Measurements from ENCODE around the gene C1QTNF3. TPM values are rescaled to one million over a fixed set of nuclear protein-coding genes. Genes with fewer than 3 reads are reported as not detected.

Gene C1QTNF3
- total and polyA plus RNA-seq, 2 of the 8 experiments (the other 6 are each of a cell fraction or from before 2014, with no cell fraction given): 1.0 to 1.2 TPM

DNA sequence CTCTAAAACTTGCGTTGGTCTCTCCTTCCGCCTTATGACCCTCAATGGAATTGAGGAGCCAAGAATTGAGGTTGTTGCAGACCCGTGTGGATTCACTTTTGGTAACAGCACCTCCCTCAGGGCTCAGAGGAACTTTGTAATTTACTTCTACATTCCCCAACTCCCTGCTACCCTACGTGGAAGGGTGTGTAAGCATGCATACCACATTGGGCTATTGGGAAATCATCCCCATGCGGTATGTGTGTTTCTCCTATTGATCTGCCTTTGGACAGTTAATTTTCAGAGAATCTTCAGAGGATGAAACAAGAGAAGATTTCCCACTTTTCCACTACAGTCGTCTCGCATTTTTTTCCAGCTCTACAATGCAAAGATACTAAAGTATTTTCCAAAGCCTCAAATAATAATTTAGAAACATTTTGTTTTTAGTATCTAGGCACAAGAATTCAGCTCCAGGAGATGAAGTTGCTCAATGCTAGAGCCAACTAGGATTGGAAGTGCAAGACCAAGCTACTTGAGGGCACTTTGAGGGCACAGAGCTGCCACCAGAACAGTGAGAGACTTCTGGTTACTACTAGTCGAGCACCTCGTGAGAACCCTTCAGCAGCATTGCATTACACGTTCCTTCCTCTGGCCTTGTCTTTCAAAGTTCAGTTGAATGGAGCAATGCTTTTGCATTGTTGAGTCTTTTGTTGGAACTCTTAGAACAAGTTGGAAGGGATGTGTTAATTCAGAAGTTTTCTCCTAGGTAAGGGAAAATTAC lies 3.4 kb downstream of the C1QTNF3 start:
- POLR2A ChIA-PET (ENCODE audit: partially characterized antibody): no interaction called here
- H3K4me2 ChIP-seq (ENCODE audit: insufficient read depth in 1 of 2, low read depth in 2 of 2, low read length in 2 of 2): no peak overlapping the region

More for the DNA sequence above, 3.4 kb downstream of the C1QTNF3 start:
- no peaks in the 10 kb centered on the region for H3K9me3 ChIP-seq (ENCODE audit: insufficient read depth in 2 of 2, low read depth in 1 of 2, low read length in 1 of 2)
- no peak overlapping the region for H3K23ac ChIP-seq (ENCODE audit: insufficient read length)
- H2AK5ac ChIP-seq (ENCODE audit: low read depth, low read length): no peak overlapping the region
- H3K36me3 ChIP-seq (ENCODE audit: control insufficient read depth in 2 of 4, insufficient read depth in 4 of 4, low read length in 3 of 4): no peaks in the 10 kb centered on the region; a peak in 1 of 8 replicates
- no peak overlapping the region for H4K91ac ChIP-seq (replicated peaks; ENCODE audit: insufficient read length, low read length)
- no peak overlapping the region for H2AFZ ChIP-seq (ENCODE audit: low read length)
- DNase-seq (ENCODE audit: low read depth in 1 of 2, low spot score in 2 of 2) (no peak), FAIRE-seq (no peak)
- H4K8ac ChIP-seq (ENCODE audit: extremely low read depth, insufficient read depth, low read length): no peak overlapping the region
- 89% methylated on average over 10 of the region's 10 CpGs; no CpG with 5 or more reads in 1 of the 2 experiments for WGBS, 2 experiments (ENCODE audit: extremely low coverage in 1 of 2, insufficient coverage in 1 of 2, insufficient read length in 1 of 2, insufficient replicate concordance in 2 of 2, low coverage in 1 of 2, low lambda C conversion rate in 2 of 2, missing lambda C conversion rate in 1 of 2)
- H3K79me2 ChIP-seq (ENCODE audit: control insufficient read depth in 1 of 2, insufficient read depth in 2 of 2, low read length in 2 of 2): no peaks in the 10 kb centered on the region
- H2BK120ac ChIP-seq (replicated peaks; ENCODE audit: low read depth, low read length): no peak overlapping the region
- no peak overlapping the region for H2BK15ac ChIP-seq (ENCODE audit: low read length)
- no peaks in the 10 kb centered on the region for H3K23me2 ChIP-seq (ENCODE audit: low read depth, low read length)
- H3K9ac ChIP-seq (replicated peaks in 1 of 4; ENCODE audit: extremely low read depth in 1 of 4, low read depth in 3 of 4, low read length in 3 of 4): no peak overlapping the region
- H4K20me1 ChIP-seq (replicated peaks in 1 of 2; ENCODE audit: control insufficient read depth in 1 of 2, insufficient read depth in 2 of 2, low read length in 2 of 2): no peaks in the 10 kb centered on the region
- TF ChIP-seq, protein P1, sequence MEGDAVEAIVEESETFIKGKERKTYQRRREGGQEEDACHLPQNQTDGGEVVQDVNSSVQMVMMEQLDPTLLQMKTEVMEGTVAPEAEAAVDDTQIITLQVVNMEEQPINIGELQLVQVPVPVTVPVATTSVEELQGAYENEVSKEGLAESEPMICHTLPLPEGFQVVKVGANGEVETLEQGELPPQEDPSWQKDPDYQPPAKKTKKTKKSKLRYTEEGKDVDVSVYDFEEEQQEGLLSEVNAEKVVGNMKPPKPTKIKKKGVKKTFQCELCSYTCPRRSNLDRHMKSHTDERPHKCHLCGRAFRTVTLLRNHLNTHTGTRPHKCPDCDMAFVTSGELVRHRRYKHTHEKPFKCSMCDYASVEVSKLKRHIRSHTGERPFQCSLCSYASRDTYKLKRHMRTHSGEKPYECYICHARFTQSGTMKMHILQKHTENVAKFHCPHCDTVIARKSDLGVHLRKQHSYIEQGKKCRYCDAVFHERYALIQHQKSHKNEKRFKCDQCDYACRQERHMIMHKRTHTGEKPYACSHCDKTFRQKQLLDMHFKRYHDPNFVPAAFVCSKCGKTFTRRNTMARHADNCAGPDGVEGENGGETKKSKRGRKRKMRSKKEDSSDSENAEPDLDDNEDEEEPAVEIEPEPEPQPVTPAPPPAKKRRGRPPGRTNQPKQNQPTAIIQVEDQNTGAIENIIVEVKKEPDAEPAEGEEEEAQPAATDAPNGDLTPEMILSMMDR (IDR thresholded peaks at IDR 0.05; ENCODE audit: control extremely low read depth in 1 of 3, insufficient read depth in 1 of 3, low read depth in 1 of 3, low read length in 3 of 3): peak in 1 of 3 experiments; percentile 6; a peak in 1 of 4 replicates
- TF ChIP-seq CEBPB (IDR thresholded peaks at IDR 0.05; ENCODE audit: low read depth, low read length) (peak; percentile 33; the same call in 1 of the 2 replicates), RAD21 (IDR thresholded peaks at IDR 0.05 in 1 of 2, conservative IDR thresholded peaks at IDR 0.05 in 1 of 2; ENCODE audit: low read depth in 2 of 2, low read length in 2 of 2) (peak in 1 of 2 experiments; percentile 23; a peak in 1 of 4 replicates), ATF3 (IDR thresholded peaks at IDR 0.05; ENCODE audit: insufficient read depth, low read depth, low read length) (no peak)
- H3K4me1 ChIP-seq (replicated peaks in 1 of 4; ENCODE audit: control insufficient read depth in 3 of 4, insufficient read depth in 4 of 4, low read length in 3 of 4): no peaks in the 10 kb centered on the region
- no peak overlapping the region for H3K56ac ChIP-seq (replicated peaks; ENCODE audit: insufficient read length, low read depth, low read length)
- H3K4me3 ChIP-seq (ENCODE audit: extremely low read depth in 1 of 4, insufficient read depth in 2 of 4, low read depth in 3 of 4, low read length in 4 of 4): no peak overlapping the region
- CTCF ChIA-PET (ENCODE audit: partially characterized antibody): interaction anchor here (1.6 to 2.1 kb wide), 2 partner anchors 9 to 12 kb away, joined by 4 to 9 read pairs; no protein-coding TSS in a partner anchor
- H3K27me3 ChIP-seq (replicated peaks in 1 of 4; ENCODE audit: control insufficient read depth in 3 of 4, extremely low read depth in 1 of 4, insufficient read depth in 3 of 4, low read length in 3 of 4): no peaks in the 10 kb centered on the region
- no peak overlapping the region for H4K5ac ChIP-seq (ENCODE audit: insufficient read length, low read depth, low read length)
- no peak overlapping the region for H3K18ac ChIP-seq (ENCODE audit: extremely low read depth, low read length)
- H2BK20ac ChIP-seq (ENCODE audit: low read length): no peak overlapping the region
- no peak overlapping the region for H2BK5ac ChIP-seq (ENCODE audit: low read depth, low read length)
- H2BK12ac ChIP-seq (ENCODE audit: low read depth, low read length): no peak overlapping the region
- H3K4ac ChIP-seq (replicated peaks; ENCODE audit: insufficient read length, low read depth, low read length): no peak overlapping the region
- H3K14ac ChIP-seq (ENCODE audit: insufficient read length): no peak overlapping the region
- no peaks in the 10 kb centered on the region for H3K79me1 ChIP-seq (ENCODE audit: low read depth, low read length)
- H3K27ac ChIP-seq (ENCODE audit: low read depth, low read length): no peak overlapping the region
